ENCODE results near the gene RFXANK. TPM values are rescaled to one million over a fixed set of nuclear protein-coding genes. Genes with fewer than 3 reads are reported as not detected.
"Not testable (repeated sequence)": the region's sequence is repeated elsewhere in the genome, so short reads cannot be mapped to it uniquely, and the experiment has no call there.

RFXANK gene
- total RNA-seq, 1 donor from 2014 or later, result 96.9 TPM

- Mint-ChIP-seq H3K4me1 (no peaks in the 10 kb centered on the region), H3K36me3 (ENCODE audit: low read depth) (no peaks in the 10 kb centered on the region), H3K27me3 (peaks cover 57% of the 10 kb centered on the region), H3K4me3 (no peak overlapping the region), H3K9me3 (peaks cover 5% of the 10 kb centered on the region), H3K27ac (no peak overlapping the region)
- ChIA-PET CTCF (no interaction called here), POLR2A (no interaction called here)
- ATAC-seq (ENCODE audit: low read depth), result no peak
- intact Hi-C loops (cut with micrococcal nuclease), result no loop called here
- TF ChIP-seq CTCF (IDR thresholded peaks at IDR 0.05), result no peak
- DNase-seq, result no peak
Measured at GRCh38 chr19:19215792-19216191, 23.7 kb downstream of the RFXANK start.

GRCh38 chr19:19217099-19217498, 25.0 kb downstream of the RFXANK start:
- peaks cover 5% of the 10 kb centered on the region for H3K9me3 Mint-ChIP-seq
- no peaks in the 10 kb centered on the region for H3K4me1 Mint-ChIP-seq
- POLR2A ChIA-PET, result no interaction called here

GRCh38 chr19:19218911-19219310, 26.9 kb downstream of the RFXANK start:
- no peaks in the 10 kb centered on the region for H3K4me1 Mint-ChIP-seq
- ATAC-seq (ENCODE audit: low read depth), result no peak
- no peak for TF ChIP-seq CTCF (IDR thresholded peaks at IDR 0.05)
- no peaks in the 10 kb centered on the region for H3K36me3 Mint-ChIP-seq (ENCODE audit: low read depth)
- peaks cover 5% of the 10 kb centered on the region for H3K9me3 Mint-ChIP-seq
- H3K27ac Mint-ChIP-seq, result no peak overlapping the region
- ChIA-PET CTCF (no interaction called here), POLR2A (no interaction called here)
- H3K27me3 Mint-ChIP-seq, result peaks cover 36% of the 10 kb centered on the region
- intact Hi-C loops (cut with micrococcal nuclease), result no loop called here
- no peak for DNase-seq
- H3K4me3 Mint-ChIP-seq, result no peak overlapping the region

More at GRCh38 chr19:19217099-19217498, 25.0 kb downstream of the RFXANK start:
- no peaks in the 10 kb centered on the region for H3K36me3 Mint-ChIP-seq (ENCODE audit: low read depth)
- ATAC-seq (ENCODE audit: low read depth), result no peak
- H3K27ac Mint-ChIP-seq, result no peak overlapping the region
- no peak for DNase-seq
- intact Hi-C loops (cut with micrococcal nuclease), result no loop called here
- CTCF ChIA-PET, result interaction anchor here (1.2 kb wide), 1 partner anchor 8 kb away, joined by 3 read pairs; no protein-coding TSS in a partner anchor
- peaks cover 48% of the 10 kb centered on the region for H3K27me3 Mint-ChIP-seq
- no peak overlapping the region for H3K4me3 Mint-ChIP-seq
- no peak for TF ChIP-seq CTCF (IDR thresholded peaks at IDR 0.05)

- DNase-seq; H3K27ac Mint-ChIP-seq; H3K9me3 Mint-ChIP-seq; H3K36me3 Mint-ChIP-seq (ENCODE audit: low read depth); intact Hi-C loops (cut with micrococcal nuclease); ATAC-seq (ENCODE audit: low read depth); H3K4me1 Mint-ChIP-seq; H3K4me3 Mint-ChIP-seq: not testable (repeated sequence)
- POLR2A ChIA-PET, result interaction anchor here (0.6 kb wide), 1 partner anchor 154 kb away, joined by 4 read pairs; no protein-coding TSS in a partner anchor
- peaks cover 22% of the 10 kb centered on the region for H3K27me3 Mint-ChIP-seq
- CTCF ChIA-PET, result interaction anchor here (0.7 kb wide), 1 partner anchor 46 kb away, joined by 3 read pairs; no protein-coding TSS in a partner anchor
Measured at GRCh38 chr19:19221000-19221399, 28.9 kb downstream of the RFXANK start.

GRCh38 chr19:19223060-19223459, 31.0 kb downstream of the RFXANK start:
- POLR2A ChIA-PET, result no interaction called here
- Mint-ChIP-seq H3K9me3 (no peaks in the 10 kb centered on the region), H3K4me1 (peaks cover 4% of the 10 kb centered on the region), H3K27me3 (peaks cover 12% of the 10 kb centered on the region), H3K27ac (no peak overlapping the region), H3K36me3 (ENCODE audit: low read depth) (no peaks in the 10 kb centered on the region), H3K4me3 (no peak overlapping the region)
- intact Hi-C loops (cut with micrococcal nuclease), result no loop called here
- ATAC-seq (ENCODE audit: low read depth) (no peak), DNase-seq (no peak)
- CTCF ChIA-PET, result no interaction called here
- no peak for TF ChIP-seq CTCF (IDR thresholded peaks at IDR 0.05)

- CTCF ChIA-PET, result no interaction called here
Measured at GRCh38 chr19:19223636-19224035, 31.6 kb downstream of the RFXANK start.

More at GRCh38 chr19:19223636-19224035, 31.6 kb downstream of the RFXANK start:
- DNase-seq, result no peak
- Mint-ChIP-seq H3K9me3 (no peaks in the 10 kb centered on the region), H3K4me1 (peaks cover 4% of the 10 kb centered on the region), H3K4me3 (no peak overlapping the region), H3K27me3 (peaks cover 16% of the 10 kb centered on the region), H3K36me3 (ENCODE audit: low read depth) (no peaks in the 10 kb centered on the region), H3K27ac (no peak overlapping the region)
- intact Hi-C loops (cut with micrococcal nuclease), result no loop called here
- no peak for ATAC-seq (ENCODE audit: low read depth)
- no peak for TF ChIP-seq CTCF (IDR thresholded peaks at IDR 0.05)
- POLR2A ChIA-PET, result interaction anchor here (1.1 kb wide), 1 partner anchor 32 kb away, joined by 5 read pairs; the partner anchor contains the start of genes BORCS8 and RFXANK
